Vagina (tissue), 2 donors: ENCODE data around the gene MATCAP1.

Source experiments
- CTCF ChIP-seq, 3 experiments: fragments of 450-650 bp in 2 of 3; fragments of 200-600 bp in 1 of 3; sonication (generic) in 1 of 3; IDR thresholded peaks; one replicate each; pipeline ENCODE4 v1.5.1; 2017 to 2019; ENCODE audit warnings: antibody characterized with exemption in 3 of 3, mild to moderate bottlenecking in 2 of 3, moderate library complexity in 2 of 3
- POLR2A ChIP-seq, 2 donors: fragments of 450-650 bp; IDR thresholded peaks; one replicate each; pipeline ENCODE4 v1.6.1; 2017; ENCODE audit warnings: antibody characterized with exemption in 2 of 2, mild to moderate bottlenecking in 2 of 2, moderate library complexity in 2 of 2

- TF ChIP-seq CTCF (IDR thresholded peaks at IDR 0.05) (no peak), POLR2A (IDR thresholded peaks at IDR 0.05) (no peak)
Observed at GRCh38 chr16:67230809-67231660, 47.3 kb upstream of the MATCAP1 start.
